Measurements from ENCODE around the gene PRELP.
"Not testable (repeated sequence)": the region's sequence is repeated elsewhere in the genome, so short reads cannot be mapped to it uniquely, and the experiment has no call there.

Gene PRELP

DNA sequence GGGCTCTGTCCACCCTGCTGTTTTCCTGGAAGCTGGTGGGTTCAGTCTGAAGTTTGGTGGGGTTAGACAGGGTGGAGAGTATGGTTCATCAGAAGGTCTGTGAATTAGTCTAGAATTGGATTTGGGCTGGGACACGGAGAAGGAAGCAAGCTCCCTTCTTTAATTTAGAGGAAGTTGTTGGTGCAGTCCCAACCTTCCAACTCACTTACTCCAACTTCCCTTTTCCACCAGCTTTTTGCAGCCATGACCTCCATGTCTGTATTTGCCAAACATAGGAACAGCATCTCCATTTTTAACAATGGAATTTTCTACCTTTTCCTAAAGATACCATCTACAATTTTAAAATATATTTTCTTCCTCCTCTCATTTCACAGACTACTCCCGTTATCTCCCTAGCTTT lies 28.5 kb upstream of the PRELP start:
- ATAC-seq (replicated peaks), result no peak

DNA sequence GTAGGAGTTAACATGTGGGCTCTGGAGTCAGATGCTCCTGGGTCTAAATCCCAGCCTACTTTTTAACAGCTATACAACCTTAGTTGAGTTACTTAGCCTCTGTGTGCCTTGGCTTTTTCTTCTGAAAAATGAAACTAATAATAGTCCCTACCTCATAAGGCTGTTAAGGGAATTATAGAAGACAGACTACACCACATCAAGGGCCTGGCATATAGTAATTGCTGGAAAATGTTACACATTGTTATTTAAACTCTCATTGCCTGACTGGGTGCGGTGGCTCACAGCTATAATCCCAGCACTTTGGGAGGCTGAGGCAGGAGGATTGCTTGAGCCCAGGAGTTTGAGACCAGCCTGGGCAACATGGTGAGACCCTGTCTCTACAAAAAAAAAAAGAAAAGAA lies 28.0 kb upstream of the PRELP start:
- not testable (repeated sequence) for H3K9me3 Mint-ChIP-seq; H3K27ac Mint-ChIP-seq; DNase-seq; H3K4me3 Mint-ChIP-seq; H3K4me1 Mint-ChIP-seq (ENCODE audit: low read depth in 2 of 2); H3K36me3 Mint-ChIP-seq (ENCODE audit: insufficient read depth); ATAC-seq (replicated peaks)
- peaks cover 58 to 67% of the 10 kb centered on the region in 2 donors for H3K27me3 Mint-ChIP-seq

More for the DNA sequence above, 28.5 kb upstream of the PRELP start:
- peaks cover 58 to 65% of the 10 kb centered on the region in 2 donors for H3K27me3 Mint-ChIP-seq
- H3K27ac Mint-ChIP-seq, result no peak overlapping the region
- no peak overlapping the region for H3K4me3 Mint-ChIP-seq
- H3K36me3 Mint-ChIP-seq (ENCODE audit: insufficient read depth), result no peaks in the 10 kb centered on the region
- no peaks in the 10 kb centered on the region for H3K9me3 Mint-ChIP-seq
- no peaks in the 10 kb centered on the region for H3K4me1 Mint-ChIP-seq (ENCODE audit: low read depth in 2 of 2)
- DNase-seq, result no peak

GRCh38 chr1:203448521-203449061 lies 27.0 kb upstream of the PRELP start:
- DNase-seq (no peak), ATAC-seq (replicated peaks) (no peak)
- Mint-ChIP-seq H3K4me3 (no peak overlapping the region), H3K27me3 (peaks cover 58 to 67% of the 10 kb centered on the region in 2 donors), H3K9me3 (no peaks in the 10 kb centered on the region), H3K36me3 (ENCODE audit: insufficient read depth) (no peaks in the 10 kb centered on the region), H3K4me1 (ENCODE audit: low read depth in 2 of 2) (no peaks in the 10 kb centered on the region), H3K27ac (no peak overlapping the region)

DNA sequence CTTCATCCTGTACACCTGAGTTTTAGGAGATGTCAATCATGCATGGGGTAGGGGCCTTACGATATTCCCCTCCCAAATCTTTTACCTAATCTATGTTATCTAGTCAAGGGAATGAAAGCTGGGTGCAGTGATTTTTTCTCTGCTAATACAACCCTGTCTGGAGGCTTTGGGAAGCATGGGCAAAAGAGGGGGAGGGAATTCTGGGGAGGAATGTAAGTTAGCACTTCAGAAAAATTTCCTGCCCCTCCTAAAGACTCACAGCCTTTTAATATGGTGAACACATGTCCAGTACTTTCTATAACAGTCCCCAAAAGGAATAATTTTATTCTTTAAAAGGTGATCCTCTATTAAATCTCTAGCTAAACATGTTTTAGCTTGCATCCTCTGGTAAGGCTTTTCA lies 25.6 kb upstream of the PRELP start:
- Mint-ChIP-seq H3K4me1 (ENCODE audit: low read depth in 2 of 2) (no peaks in the 10 kb centered on the region), H3K4me3 (no peak overlapping the region), H3K36me3 (ENCODE audit: insufficient read depth) (no peaks in the 10 kb centered on the region), H3K27ac (no peak overlapping the region), H3K9me3 (no peaks in the 10 kb centered on the region), H3K27me3 (peaks cover 59 to 75% of the 10 kb centered on the region in 2 donors)
- ATAC-seq (replicated peaks) (no peak), DNase-seq (no peak)

- no peaks in the 10 kb centered on the region for H3K9me3 Mint-ChIP-seq
- no peak overlapping the region for H3K27ac Mint-ChIP-seq
- no peaks in the 10 kb centered on the region for H3K4me1 Mint-ChIP-seq (ENCODE audit: low read depth in 2 of 2)
- ATAC-seq (replicated peaks), result no peak
- DNase-seq, result no peak
- no peak overlapping the region for H3K4me3 Mint-ChIP-seq
- H3K27me3 Mint-ChIP-seq, result peaks cover 65 to 76% of the 10 kb centered on the region in 2 donors
- no peaks in the 10 kb centered on the region for H3K36me3 Mint-ChIP-seq (ENCODE audit: insufficient read depth)
Observed at GRCh38 chr1:203450479-203451149, 25.0 kb upstream of the PRELP start.

- DNase-seq, result no peak
- H3K9me3 Mint-ChIP-seq, result no peaks in the 10 kb centered on the region
- H3K4me3 Mint-ChIP-seq, result no peak overlapping the region
- no peak overlapping the region for H3K27ac Mint-ChIP-seq
- H3K36me3 Mint-ChIP-seq (ENCODE audit: insufficient read depth), result no peaks in the 10 kb centered on the region
- H3K27me3 Mint-ChIP-seq, result peaks cover 65 to 80% of the 10 kb centered on the region in 2 donors
- ATAC-seq (replicated peaks), result no peak
- no peaks in the 10 kb centered on the region for H3K4me1 Mint-ChIP-seq (ENCODE audit: low read depth in 2 of 2)
Observed at GRCh38 chr1:203451836-203452784, 23.5 kb upstream of the PRELP start.

DNA sequence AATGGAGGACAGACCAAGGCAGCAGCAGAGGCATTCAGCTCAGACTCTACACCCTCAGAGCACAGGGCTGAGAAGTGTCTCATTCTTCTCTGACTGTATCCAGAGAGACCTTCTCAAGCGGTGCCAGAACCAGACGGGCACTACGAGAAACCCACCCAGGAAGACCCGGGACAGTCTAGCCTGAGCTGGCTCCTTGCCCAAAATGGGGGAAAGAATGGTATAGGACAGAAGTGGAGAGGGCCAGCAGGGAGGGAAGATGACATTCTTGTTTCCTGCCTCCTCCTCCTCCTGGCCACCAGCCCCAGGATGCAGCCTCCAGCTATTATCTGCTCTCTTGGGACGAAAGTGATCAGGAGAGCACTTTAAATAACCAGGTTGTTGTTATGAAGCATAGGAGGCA lies 22.6 kb upstream of the PRELP start:
- DNase-seq (no peak), ATAC-seq (replicated peaks) (no peak)
- H3K4me1 Mint-ChIP-seq (ENCODE audit: low read depth in 2 of 2), result no peaks in the 10 kb centered on the region
- H3K27ac Mint-ChIP-seq, result no peak overlapping the region
- no peaks in the 10 kb centered on the region for H3K9me3 Mint-ChIP-seq
- no peak overlapping the region for H3K4me3 Mint-ChIP-seq
- H3K36me3 Mint-ChIP-seq (ENCODE audit: insufficient read depth), result peaks cover 3% of the 10 kb centered on the region
- H3K27me3 Mint-ChIP-seq, result peaks cover 66 to 80% of the 10 kb centered on the region in 2 donors

- no peak for ATAC-seq (replicated peaks)
- H3K36me3 Mint-ChIP-seq (ENCODE audit: insufficient read depth), result peaks cover 3% of the 10 kb centered on the region
- peaks cover 70 to 77% of the 10 kb centered on the region in 2 donors for H3K27me3 Mint-ChIP-seq
- H3K9me3 Mint-ChIP-seq, result no peaks in the 10 kb centered on the region
- no peak for DNase-seq
- H3K27ac Mint-ChIP-seq, result no peak overlapping the region
- H3K4me1 Mint-ChIP-seq (ENCODE audit: low read depth in 2 of 2), result no peaks in the 10 kb centered on the region
- no peak overlapping the region for H3K4me3 Mint-ChIP-seq
Observed at GRCh38 chr1:203453616-203454015, 22.0 kb upstream of the PRELP start.

GRCh38 chr1:203454986-203455471 lies 20.6 kb upstream of the PRELP start:
- H3K4me1 Mint-ChIP-seq (ENCODE audit: low read depth in 2 of 2), result no peaks in the 10 kb centered on the region
- no peak for DNase-seq
- no peak for ATAC-seq (replicated peaks)
- H3K27me3 Mint-ChIP-seq, result peaks cover 73 to 74% of the 10 kb centered on the region in 2 donors
- H3K9me3 Mint-ChIP-seq, result no peaks in the 10 kb centered on the region
- peaks cover 3% of the 10 kb centered on the region for H3K36me3 Mint-ChIP-seq (ENCODE audit: insufficient read depth)
- no peak overlapping the region for H3K27ac Mint-ChIP-seq
- H3K4me3 Mint-ChIP-seq, result no peak overlapping the region

DNA sequence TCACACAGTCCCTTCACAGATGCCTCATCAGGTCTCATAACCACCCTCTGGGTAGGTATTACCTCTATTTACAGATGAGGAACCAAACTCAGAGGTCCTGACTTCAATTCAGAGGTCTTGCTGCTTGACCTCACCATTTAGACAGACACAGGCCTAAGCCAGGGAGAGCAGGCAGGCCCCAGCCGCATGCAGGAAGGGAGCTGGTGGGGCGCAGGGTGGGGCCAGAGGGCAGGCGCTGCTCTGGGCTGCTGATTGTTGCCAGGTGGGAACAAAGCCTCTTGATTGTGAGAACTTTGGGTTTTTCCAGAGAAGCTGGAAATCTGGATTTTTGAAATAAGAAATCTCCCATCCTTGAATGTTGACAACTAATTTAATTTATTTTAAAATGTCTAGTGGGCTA lies 19.9 kb upstream of the PRELP start:
- ATAC-seq (replicated peaks) (no peak), DNase-seq (no peak)
- Mint-ChIP-seq H3K4me3 (no peak overlapping the region), H3K27me3 (peaks cover 73 to 75% of the 10 kb centered on the region in 2 donors), H3K9me3 (no peaks in the 10 kb centered on the region), H3K27ac (no peak overlapping the region), H3K36me3 (ENCODE audit: insufficient read depth) (peaks cover 3% of the 10 kb centered on the region), H3K4me1 (ENCODE audit: low read depth in 2 of 2) (no peaks in the 10 kb centered on the region)

DNA sequence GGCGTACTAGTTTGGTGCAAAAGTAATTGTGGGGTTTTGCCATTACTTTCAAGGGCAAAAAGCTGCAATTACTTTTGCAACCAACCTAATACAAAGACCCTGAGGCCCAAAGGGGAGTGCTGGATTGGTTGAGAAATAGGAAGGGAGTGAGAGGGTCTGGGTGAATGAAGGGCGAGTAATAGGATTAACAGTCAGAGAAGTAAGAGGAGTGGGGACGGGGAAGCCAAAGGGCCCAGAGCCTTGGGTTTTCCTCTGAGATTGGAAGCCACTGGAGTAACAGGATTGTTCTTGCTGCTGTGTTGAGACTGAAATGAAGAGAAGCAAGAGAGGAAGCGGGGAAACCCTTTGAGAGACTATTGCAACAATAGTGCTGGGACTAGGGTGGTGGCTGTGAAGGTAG lies 19.0 kb upstream of the PRELP start:
- DNase-seq (no peak), ATAC-seq (replicated peaks) (no peak)
- Mint-ChIP-seq H3K27me3 (peaks cover 73% of the 10 kb centered on the region in 2 donors), H3K4me3 (no peak overlapping the region), H3K27ac (no peak overlapping the region), H3K36me3 (ENCODE audit: insufficient read depth) (peaks cover 3% of the 10 kb centered on the region), H3K9me3 (no peaks in the 10 kb centered on the region), H3K4me1 (ENCODE audit: low read depth in 2 of 2) (no peaks in the 10 kb centered on the region)

DNA sequence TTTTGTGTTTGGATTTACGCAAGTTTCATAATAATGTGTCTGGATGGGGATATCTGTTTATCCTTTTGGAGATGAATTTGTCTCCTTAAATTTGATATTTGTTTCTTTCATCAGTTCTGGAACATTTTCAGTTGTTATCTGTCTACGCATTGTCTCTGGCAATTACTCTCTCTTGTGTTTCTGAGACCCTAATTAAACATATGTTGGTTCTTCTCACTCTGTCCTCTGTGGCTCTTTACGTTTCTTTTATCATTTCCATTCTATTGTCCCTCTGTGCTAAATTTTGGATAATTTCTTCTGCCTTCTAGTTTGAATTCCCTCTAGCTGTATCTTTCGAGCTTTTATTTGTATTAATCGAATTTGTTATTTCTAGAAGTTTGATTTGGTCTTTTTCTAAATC lies 17.5 kb upstream of the PRELP start:
- no peaks in the 10 kb centered on the region for H3K9me3 Mint-ChIP-seq
- H3K36me3 Mint-ChIP-seq (ENCODE audit: insufficient read depth), result peaks cover 3% of the 10 kb centered on the region
- DNase-seq, result no peak
- no peak overlapping the region for H3K27ac Mint-ChIP-seq
- peaks cover 70 to 71% of the 10 kb centered on the region in 2 donors for H3K27me3 Mint-ChIP-seq
- H3K4me1 Mint-ChIP-seq (ENCODE audit: low read depth in 2 of 2), result peaks cover 0 to 4% of the 10 kb centered on the region in 2 donors
- no peak for ATAC-seq (replicated peaks)
- no peak overlapping the region for H3K4me3 Mint-ChIP-seq

DNA sequence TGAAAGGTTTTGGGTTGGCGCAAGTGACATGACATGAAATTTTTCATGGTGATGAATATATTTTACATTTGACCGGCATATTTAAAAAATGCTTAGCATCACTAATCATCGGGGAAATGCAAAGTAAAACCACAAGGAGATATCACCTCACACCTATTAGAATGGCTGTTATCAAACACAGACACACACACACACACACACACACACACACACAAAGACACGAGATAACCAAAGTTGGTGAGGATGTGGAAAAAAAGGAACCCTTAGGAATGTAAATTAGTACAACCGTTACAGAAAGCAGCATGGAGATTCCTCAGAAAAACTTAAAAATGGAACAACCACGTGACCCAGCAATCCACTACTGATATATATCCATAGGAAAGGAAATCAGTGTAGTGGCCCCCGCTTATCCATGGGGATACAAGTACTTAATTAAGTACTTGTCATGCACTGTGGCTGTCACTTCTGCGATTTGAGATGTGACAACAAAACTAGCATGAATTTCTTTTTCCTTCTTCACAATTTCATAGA lies 15.9 kb upstream of the PRELP start:
- Mint-ChIP-seq H3K4me3 (no peak overlapping the region), H3K27me3 (peaks cover 67 to 79% of the 10 kb centered on the region in 2 donors), H3K27ac (no peak overlapping the region), H3K9me3 (no peaks in the 10 kb centered on the region), H3K4me1 (ENCODE audit: low read depth in 2 of 2) (peaks cover 0 to 4% of the 10 kb centered on the region in 2 donors), H3K36me3 (ENCODE audit: insufficient read depth) (peaks cover 3% of the 10 kb centered on the region)
- ATAC-seq (replicated peaks) (no peak), DNase-seq (no peak)

All from effector memory CD8-positive, alpha-beta T cell (primary cell).